Measurements from ENCODE around the gene SDK1.

Gene SDK1

DNA sequence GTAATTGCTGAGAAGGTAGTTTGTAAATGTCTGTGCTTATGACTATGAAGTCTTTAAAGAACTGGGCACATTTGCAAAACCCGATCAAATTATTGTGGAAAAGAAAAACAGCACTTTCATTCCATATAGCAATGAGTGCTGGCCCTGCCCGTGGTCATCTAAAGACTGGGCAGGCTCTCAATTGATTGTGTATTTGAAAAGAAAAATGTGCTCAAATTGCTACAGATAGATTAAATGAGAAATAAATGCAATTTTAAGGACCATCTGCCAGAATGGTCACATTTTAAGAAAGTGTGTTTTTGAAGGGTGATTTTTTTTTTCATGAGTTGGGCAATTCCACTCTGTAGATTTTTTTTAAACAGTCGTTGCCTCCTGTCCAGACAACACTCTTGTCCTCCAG, 672.2 kb downstream of the SDK1 start (continued):
- TF ChIP-seq, protein P1, sequence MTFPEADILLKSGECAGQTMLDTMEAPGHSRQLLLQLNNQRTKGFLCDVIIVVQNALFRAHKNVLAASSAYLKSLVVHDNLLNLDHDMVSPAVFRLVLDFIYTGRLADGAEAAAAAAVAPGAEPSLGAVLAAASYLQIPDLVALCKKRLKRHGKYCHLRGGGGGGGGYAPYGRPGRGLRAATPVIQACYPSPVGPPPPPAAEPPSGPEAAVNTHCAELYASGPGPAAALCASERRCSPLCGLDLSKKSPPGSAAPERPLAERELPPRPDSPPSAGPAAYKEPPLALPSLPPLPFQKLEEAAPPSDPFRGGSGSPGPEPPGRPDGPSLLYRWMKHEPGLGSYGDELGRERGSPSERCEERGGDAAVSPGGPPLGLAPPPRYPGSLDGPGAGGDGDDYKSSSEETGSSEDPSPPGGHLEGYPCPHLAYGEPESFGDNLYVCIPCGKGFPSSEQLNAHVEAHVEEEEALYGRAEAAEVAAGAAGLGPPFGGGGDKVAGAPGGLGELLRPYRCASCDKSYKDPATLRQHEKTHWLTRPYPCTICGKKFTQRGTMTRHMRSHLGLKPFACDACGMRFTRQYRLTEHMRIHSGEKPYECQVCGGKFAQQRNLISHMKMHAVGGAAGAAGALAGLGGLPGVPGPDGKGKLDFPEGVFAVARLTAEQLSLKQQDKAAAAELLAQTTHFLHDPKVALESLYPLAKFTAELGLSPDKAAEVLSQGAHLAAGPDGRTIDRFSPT (tag by site-specific recombination; IDR thresholded peaks at IDR 0.05): no peak
- TF ChIP-seq ZNF112 (tag by site-specific recombination; IDR thresholded peaks at IDR 0.05): no peak

- no peaks in the 10 kb centered on the region for H3K36me3 ChIP-seq (ENCODE audit: control insufficient read depth in 2 of 2, insufficient read depth in 1 of 2, low read length in 2 of 2)
- no peak overlapping the region for H3K4me3 ChIP-seq (ENCODE audit: low read depth, low read length)
- ChIA-PET CTCF (no interaction called here), POLR2A (no interaction called here)
- no peaks in the 10 kb centered on the region for H3K4me1 ChIP-seq (ENCODE audit: control insufficient read depth, insufficient read depth, low read length)
- H3K27ac ChIP-seq (ENCODE audit: extremely low read depth, low read depth, low read length): no peak overlapping the region
- no peak for TF ChIP-seq ZBTB8A (tag by site-specific recombination; IDR thresholded peaks at IDR 0.05)
- TF ChIP-seq ZIC2 (tag by site-specific recombination; IDR thresholded peaks at IDR 0.05): no peak
- no peak for TF ChIP-seq ZBTB20 (tag by site-specific recombination; IDR thresholded peaks at IDR 0.05)
- TF ChIP-seq ZNF239 (tag by site-specific recombination; IDR thresholded peaks at IDR 0.05): no peak
- no peak for TF ChIP-seq FEZF1 (tag by site-specific recombination; IDR thresholded peaks at IDR 0.05)
- no peak for TF ChIP-seq ZBTB7A (tag by site-specific recombination; IDR thresholded peaks at IDR 0.05; ENCODE audit: low read depth)
- TF ChIP-seq ZNF514 (tag by site-specific recombination; IDR thresholded peaks at IDR 0.05): no peak
- TF ChIP-seq, protein P2, sequence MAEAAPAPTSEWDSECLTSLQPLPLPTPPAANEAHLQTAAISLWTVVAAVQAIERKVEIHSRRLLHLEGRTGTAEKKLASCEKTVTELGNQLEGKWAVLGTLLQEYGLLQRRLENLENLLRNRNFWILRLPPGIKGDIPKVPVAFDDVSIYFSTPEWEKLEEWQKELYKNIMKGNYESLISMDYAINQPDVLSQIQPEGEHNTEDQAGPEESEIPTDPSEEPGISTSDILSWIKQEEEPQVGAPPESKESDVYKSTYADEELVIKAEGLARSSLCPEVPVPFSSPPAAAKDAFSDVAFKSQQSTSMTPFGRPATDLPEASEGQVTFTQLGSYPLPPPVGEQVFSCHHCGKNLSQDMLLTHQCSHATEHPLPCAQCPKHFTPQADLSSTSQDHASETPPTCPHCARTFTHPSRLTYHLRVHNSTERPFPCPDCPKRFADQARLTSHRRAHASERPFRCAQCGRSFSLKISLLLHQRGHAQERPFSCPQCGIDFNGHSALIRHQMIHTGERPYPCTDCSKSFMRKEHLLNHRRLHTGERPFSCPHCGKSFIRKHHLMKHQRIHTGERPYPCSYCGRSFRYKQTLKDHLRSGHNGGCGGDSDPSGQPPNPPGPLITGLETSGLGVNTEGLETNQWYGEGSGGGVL (tag by site-specific recombination; IDR thresholded peaks at IDR 0.05): no peak
- no peak for TF ChIP-seq ZNF433 (tag by site-specific recombination; IDR thresholded peaks at IDR 0.05; ENCODE audit: low read depth)
- no peak for TF ChIP-seq ZNF341 (tag by site-specific recombination; IDR thresholded peaks at IDR 0.05; ENCODE audit: low read depth)
- TF ChIP-seq ZBTB49 (tag by site-specific recombination; IDR thresholded peaks at IDR 0.05; ENCODE audit: low read depth): no peak
- no peak for TF ChIP-seq ZNF140 (tag by site-specific recombination; IDR thresholded peaks at IDR 0.05)
- no peak for TF ChIP-seq ZNF830 (tag by site-specific recombination; IDR thresholded peaks at IDR 0.05; ENCODE audit: low read depth)
- TF ChIP-seq BCL11A (tag by site-specific recombination; IDR thresholded peaks at IDR 0.05; ENCODE audit: low read depth): no peak
- no peak for TF ChIP-seq MYNN (tag by site-specific recombination; IDR thresholded peaks at IDR 0.05; ENCODE audit: borderline replicate concordance)
- no peak for TF ChIP-seq ZNF548 (tag by site-specific recombination; IDR thresholded peaks at IDR 0.05)
- TF ChIP-seq, protein P3, sequence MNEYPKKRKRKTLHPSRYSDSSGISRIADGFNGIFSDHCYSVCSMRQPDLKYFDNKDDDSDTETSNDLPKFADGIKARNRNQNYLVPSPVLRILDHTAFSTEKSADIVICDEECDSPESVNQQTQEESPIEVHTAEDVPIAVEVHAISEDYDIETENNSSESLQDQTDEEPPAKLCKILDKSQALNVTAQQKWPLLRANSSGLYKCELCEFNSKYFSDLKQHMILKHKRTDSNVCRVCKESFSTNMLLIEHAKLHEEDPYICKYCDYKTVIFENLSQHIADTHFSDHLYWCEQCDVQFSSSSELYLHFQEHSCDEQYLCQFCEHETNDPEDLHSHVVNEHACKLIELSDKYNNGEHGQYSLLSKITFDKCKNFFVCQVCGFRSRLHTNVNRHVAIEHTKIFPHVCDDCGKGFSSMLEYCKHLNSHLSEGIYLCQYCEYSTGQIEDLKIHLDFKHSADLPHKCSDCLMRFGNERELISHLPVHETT (tag by site-specific recombination; IDR thresholded peaks at IDR 0.05): no peak
- TF ChIP-seq, protein P4, sequence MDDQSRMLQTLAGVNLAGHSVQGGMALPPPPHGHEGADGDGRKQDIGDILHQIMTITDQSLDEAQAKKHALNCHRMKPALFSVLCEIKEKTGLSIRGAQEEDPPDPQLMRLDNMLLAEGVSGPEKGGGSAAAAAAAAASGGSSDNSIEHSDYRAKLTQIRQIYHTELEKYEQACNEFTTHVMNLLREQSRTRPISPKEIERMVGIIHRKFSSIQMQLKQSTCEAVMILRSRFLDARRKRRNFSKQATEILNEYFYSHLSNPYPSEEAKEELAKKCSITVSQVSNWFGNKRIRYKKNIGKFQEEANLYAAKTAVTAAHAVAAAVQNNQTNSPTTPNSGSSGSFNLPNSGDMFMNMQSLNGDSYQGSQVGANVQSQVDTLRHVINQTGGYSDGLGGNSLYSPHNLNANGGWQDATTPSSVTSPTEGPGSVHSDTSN (CRISPR knock-in tag; IDR thresholded peaks at IDR 0.05): no peak
- no peak for TF ChIP-seq HOXA7 (CRISPR knock-in tag; IDR thresholded peaks at IDR 0.05; ENCODE audit: borderline replicate concordance)
- TF ChIP-seq SP2 (tag by site-specific recombination; IDR thresholded peaks at IDR 0.05): no peak
- no peaks in the 10 kb centered on the region for H3K9me3 ChIP-seq (ENCODE audit: control insufficient read depth, insufficient read depth, low read depth, low read length)
Observed at GRCh38 chr7:3974329-3974728, 673.3 kb downstream of the SDK1 start.

All from HEK293 (cell line).